GM19025 (cell line): Measurements from ENCODE around the gene FRMD4A.
"Not testable (repeated sequence)": the region's sequence is repeated elsewhere in the genome, so short reads cannot be mapped to it uniquely, and the experiment has no call there.

ENCODE experiments used
- ATAC-seq: cut with Tn5 transposase; IDR thresholded peaks from one replicate; pipeline ENCODE4 v1.9.1; 2021; ENCODE audit warnings: mild to moderate bottlenecking, low read depth, moderate library complexity; ENCODE audit not compliant: unreplicated experiment

The FRMD4A gene

GRCh38 chr10:14244147-14244546 is 86.6 kb downstream of the FRMD4A start:
- ATAC-seq, result no peak

GRCh38 chr10:14243221-14243620 is 87.5 kb downstream of the FRMD4A start:
- ATAC-seq, result no peak

GRCh38 chr10:14241196-14241595 is 89.5 kb downstream of the FRMD4A start:
- no peak for ATAC-seq

GRCh38 chr10:14240253-14241189 is 90.2 kb downstream of the FRMD4A start:
- no peak for ATAC-seq

GRCh38 chr10:14238659-14239058 is 92.1 kb downstream of the FRMD4A start:
- ATAC-seq, result not testable (repeated sequence)

- ATAC-seq, result no peak
These were observed 94.4 kb downstream of the FRMD4A start for GRCh38 chr10:14236341-14236740.

- ATAC-seq, result no peak
These were observed 95.0 kb downstream of the FRMD4A start for GRCh38 chr10:14235566-14236195.

- no peak for ATAC-seq
These were observed 97.2 kb downstream of the FRMD4A start for GRCh38 chr10:14233566-14233965.

- ATAC-seq, result not testable (repeated sequence)
These were observed 101.9 kb downstream of the FRMD4A start for GRCh38 chr10:14228798-14229197.

GRCh38 chr10:14225379-14225778 is 105.3 kb downstream of the FRMD4A start:
- ATAC-seq, result no peak

GRCh38 chr10:14220026-14220425 is 110.7 kb downstream of the FRMD4A start:
- no peak for ATAC-seq

GRCh38 chr10:14219411-14219810 is 111.3 kb downstream of the FRMD4A start:
- ATAC-seq, result no peak

- no peak for ATAC-seq
These were observed 115.1 kb downstream of the FRMD4A start for GRCh38 chr10:14215641-14216040.

GRCh38 chr10:14213703-14214102 is 117.0 kb downstream of the FRMD4A start:
- not testable (repeated sequence) for ATAC-seq

- ATAC-seq, result no peak
These were observed 119.1 kb downstream of the FRMD4A start for GRCh38 chr10:14211610-14212009.

- ATAC-seq, result no peak
These were observed 122.5 kb downstream of the FRMD4A start for GRCh38 chr10:14208231-14208630.

GRCh38 chr10:14205233-14205632 is 125.5 kb downstream of the FRMD4A start:
- ATAC-seq, result no peak

- ATAC-seq, result no peak
These were observed 129.8 kb downstream of the FRMD4A start for GRCh38 chr10:14200698-14201544.

- ATAC-seq, result not testable (repeated sequence)
These were observed 131.6 kb downstream of the FRMD4A start for GRCh38 chr10:14199098-14199497.

GRCh38 chr10:14198078-14198477 is 132.6 kb downstream of the FRMD4A start:
- ATAC-seq, result no peak

GRCh38 chr10:14196113-14196512 is 134.6 kb downstream of the FRMD4A start:
- no peak for ATAC-seq
